Neural cell (in vitro differentiated cells): ENCODE data around the gene GJE1.

Source experiments
- EZH2 ChIP-seq: fragments of 200-600, 300-800 bp; shearing (Covaris generic), sonication (generic); IDR thresholded peaks from 2 replicates; pipeline ENCODE4 v1.6.1; 2014; ENCODE audit warnings: antibody characterized with exemption, low read length, borderline replicate concordance, mild to moderate bottlenecking; ENCODE audit not compliant: insufficient read depth, poor library complexity, severe bottlenecking
- POLR2AphosphoS5 ChIP-seq: IDR thresholded peaks from 2 replicates; pipeline ENCODE4 v1.6.1; 2012
- TAF1 ChIP-seq: IDR thresholded peaks from 2 replicates; pipeline ENCODE4 v1.6.1; 2012; ENCODE audit warnings: low read depth

GRCh38 chr6:142087950-142088857 lies 44.5 kb upstream of the GJE1 start:
- TF ChIP-seq POLR2AphosphoS5 = no peak
- TF ChIP-seq TAF1 = no peak
- no peak for TF ChIP-seq EZH2
